GM18508 (cell line): Measurements from ENCODE around the gene MED16.

Experiments
- ATAC-seq: cut with Tn5 transposase; IDR thresholded peaks from one replicate; pipeline ENCODE4 v1.9.1; 2021; ENCODE audit warnings: moderate number of reproducible peaks; ENCODE audit not compliant: insufficient read depth, unreplicated experiment

The MED16 gene

GRCh38 chr19:892894-893689 is at the start of gene MED16, which contains the start of gene RNU6-9:
MED16 (minus strand) TSS chr19:893187; CDS start chr19:891131, 2,056 bp downstream.
RNU6-9 (plus strand) TSS chr19:893484.
- ATAC-seq: peak; percentile 44

- no peak for ATAC-seq
These were observed 49.2 kb upstream of the MED16 start for GRCh38 chr19:942133-942645.

- ATAC-seq: no peak
These were observed 48.5 kb upstream of the MED16 start for GRCh38 chr19:941292-942132.

GRCh38 chr19:940591-941291 is 47.8 kb upstream of the MED16 start:
- ATAC-seq: no peak

- no peak for ATAC-seq
These were observed 46.9 kb upstream of the MED16 start for GRCh38 chr19:939922-940321.

- no peak for ATAC-seq
These were observed 46.5 kb upstream of the MED16 start for GRCh38 chr19:939439-939838.

GRCh38 chr19:938233-938923 is 45.4 kb upstream of the MED16 start:
- no peak for ATAC-seq

- ATAC-seq: no peak
These were observed 44.3 kb upstream of the MED16 start for GRCh38 chr19:937259-937694.

GRCh38 chr19:936175-936546 is 43.2 kb upstream of the MED16 start:
- no peak for ATAC-seq

- no peak for ATAC-seq
These were observed 42.0 kb upstream of the MED16 start for GRCh38 chr19:934865-935479.

GRCh38 chr19:934197-934840 is 41.3 kb upstream of the MED16 start:
- no peak for ATAC-seq

GRCh38 chr19:933553-933882 is 40.5 kb upstream of the MED16 start:
- no peak for ATAC-seq

- ATAC-seq: no peak
These were observed 39.9 kb upstream of the MED16 start for GRCh38 chr19:932648-933552.

GRCh38 chr19:931860-932647 is 39.1 kb upstream of the MED16 start:
- ATAC-seq: no peak

- ATAC-seq: no peak
These were observed 36.9 kb upstream of the MED16 start for GRCh38 chr19:929891-930258.

- ATAC-seq: no peak
These were observed 36.4 kb upstream of the MED16 start for GRCh38 chr19:929203-929890.
